Measurements from ENCODE around the gene TP53AIP1.

DNA sequence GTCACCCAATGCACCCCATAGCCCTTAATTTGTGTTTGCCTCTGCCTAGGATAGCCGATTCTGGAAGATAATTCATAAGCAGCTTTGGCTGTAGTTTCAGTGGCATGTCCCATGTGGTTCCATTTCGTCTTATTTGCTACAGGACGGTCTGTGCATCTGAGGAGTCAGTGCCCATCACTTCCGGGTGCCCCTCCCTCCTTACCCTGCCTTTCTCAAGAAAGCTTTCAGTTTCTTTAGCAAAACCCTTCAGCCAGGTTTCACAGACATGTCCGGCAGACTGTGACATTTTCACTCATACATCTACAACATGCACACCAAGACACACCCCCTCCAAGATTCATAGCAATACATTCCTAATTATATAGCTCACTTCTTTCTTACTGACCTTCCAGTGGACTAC, 14.3 kb downstream of the TP53AIP1 start:
- TF ChIP-seq, protein P1, sequence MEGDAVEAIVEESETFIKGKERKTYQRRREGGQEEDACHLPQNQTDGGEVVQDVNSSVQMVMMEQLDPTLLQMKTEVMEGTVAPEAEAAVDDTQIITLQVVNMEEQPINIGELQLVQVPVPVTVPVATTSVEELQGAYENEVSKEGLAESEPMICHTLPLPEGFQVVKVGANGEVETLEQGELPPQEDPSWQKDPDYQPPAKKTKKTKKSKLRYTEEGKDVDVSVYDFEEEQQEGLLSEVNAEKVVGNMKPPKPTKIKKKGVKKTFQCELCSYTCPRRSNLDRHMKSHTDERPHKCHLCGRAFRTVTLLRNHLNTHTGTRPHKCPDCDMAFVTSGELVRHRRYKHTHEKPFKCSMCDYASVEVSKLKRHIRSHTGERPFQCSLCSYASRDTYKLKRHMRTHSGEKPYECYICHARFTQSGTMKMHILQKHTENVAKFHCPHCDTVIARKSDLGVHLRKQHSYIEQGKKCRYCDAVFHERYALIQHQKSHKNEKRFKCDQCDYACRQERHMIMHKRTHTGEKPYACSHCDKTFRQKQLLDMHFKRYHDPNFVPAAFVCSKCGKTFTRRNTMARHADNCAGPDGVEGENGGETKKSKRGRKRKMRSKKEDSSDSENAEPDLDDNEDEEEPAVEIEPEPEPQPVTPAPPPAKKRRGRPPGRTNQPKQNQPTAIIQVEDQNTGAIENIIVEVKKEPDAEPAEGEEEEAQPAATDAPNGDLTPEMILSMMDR (IDR thresholded peaks at IDR 0.05 in 8 of 11, conservative IDR thresholded peaks at IDR 0.05 in 3 of 11) = no peak
- no peak for TF ChIP-seq POLR2AphosphoS5 (IDR thresholded peaks at IDR 0.05)
- no peak for TF ChIP-seq POLR2A (IDR thresholded peaks at IDR 0.05)

Data from spleen (tissue), 7 donors.